Measurements from ENCODE around the gene MYBPC1. TPM values are rescaled to one million over a fixed set of nuclear protein-coding genes. Genes with fewer than 3 reads are reported as not detected.

MYBPC1 gene
- total RNA-seq, 1 experiment from 2014 or later: not detected

Other genes starting within 250 kb of the MYBPC1 start
- 68.0 and 71.1 TPM in 2 replicates for gene ARL1, start 187.2 kb upstream of the MYBPC1 start, total RNA-seq (2021)
- gene SPIC, start 119.6 kb upstream of the MYBPC1 start, total RNA-seq (2021): not detected in 2 replicates
- 14.2 and 17.1 TPM in 2 replicates for gene CHPT1, start 102.7 kb downstream of the MYBPC1 start, total RNA-seq (2021)
- gene SYCP3, start 144.5 kb downstream of the MYBPC1 start, total RNA-seq (2021): 0.31 TPM in 1 of 2 replicates, not detected in the other
- gene GNPTAB, start 236.0 kb downstream of the MYBPC1 start, total RNA-seq (2021): 42.8 and 44.3 TPM in 2 replicates